Activated CD4-positive, alpha-beta T cell treated with anti-CD3 and anti-CD28 coated beads for 1 hour (primary cell): ENCODE measurements around the gene RHOH.

Experiments
- DNase-seq: peaks from one replicate; pipeline ENCODE4 v3.0.0-alpha.2; 2020

RHOH gene

GRCh38 chr4:40190465-40190864 is 6.4 kb upstream of the RHOH start:
- no peak for DNase-seq

GRCh38 chr4:40190880-40191815 is 5.7 kb upstream of the RHOH start:
- no peak for DNase-seq

GRCh38 chr4:40192114-40193015 is 4.5 kb upstream of the RHOH start:
- DNase-seq, result no peak

- no peak for DNase-seq
Observed at GRCh38 chr4:40193016-40193571, 3.7 kb upstream of the RHOH start.

- DNase-seq, result no peak
Observed at GRCh38 chr4:40193578-40193977, 3.3 kb upstream of the RHOH start.

- no peak for DNase-seq
Observed at GRCh38 chr4:40194602-40195161, 2.1 kb upstream of the RHOH start.

- DNase-seq, result no peak
Observed at GRCh38 chr4:40195182-40196177, 1.4 kb upstream of the RHOH start.

- no peak for DNase-seq
Observed at GRCh38 chr4:40196272-40196671, 559 bp upstream of the RHOH start.

GRCh38 chr4:40197879-40198689 is 1.3 kb downstream of the RHOH start:
- no peak for DNase-seq

- DNase-seq, result no peak
Observed at GRCh38 chr4:40199179-40199670, 2.4 kb downstream of the RHOH start.

GRCh38 chr4:40199999-40200874 is 3.4 kb downstream of the RHOH start:
- peak; percentile 57 for DNase-seq

- DNase-seq, result no peak
Observed at GRCh38 chr4:40200875-40201801, 4.3 kb downstream of the RHOH start.

GRCh38 chr4:40201898-40202297 is 5.1 kb downstream of the RHOH start:
- no peak for DNase-seq

- DNase-seq, result no peak
Observed at GRCh38 chr4:40202474-40202873, 5.6 kb downstream of the RHOH start.

- DNase-seq, result no peak
Observed at GRCh38 chr4:40204507-40205258, 7.9 kb downstream of the RHOH start.

- DNase-seq, result no peak
Observed at GRCh38 chr4:40205259-40206198, 8.7 kb downstream of the RHOH start.
